ENCODE data around the gene DAAM2. TPM values are rescaled to one million over a fixed set of nuclear protein-coding genes. Genes with fewer than 3 reads are reported as not detected.

The DAAM2 gene
- polyA plus RNA-seq, 3 donors: not detected

GRCh38 chr6:39815356-39815755, 23.2 kb downstream of the DAAM2 start:
- H4K20me1 ChIP-seq (ENCODE audit: insufficient read depth, low read length): no peaks in the 10 kb centered on the region
- H3K36me3 Mint-ChIP-seq: no peaks in the 10 kb centered on the region
- H3K9me3 ChIP-seq (replicated peaks in 1 of 2; ENCODE audit: control insufficient read depth in 1 of 2, insufficient read depth in 1 of 2, low read length in 2 of 2): no peaks in the 10 kb centered on the region
- no peak overlapping the region for H3K4me3 Mint-ChIP-seq
- peaks cover 6% of the 10 kb centered on the region for H3K4me1 Mint-ChIP-seq
- no CpG with 5 or more reads among the region's 3 CpGs for WGBS (ENCODE audit: insufficient coverage)
- no peaks in the 10 kb centered on the region for H3K4me1 ChIP-seq (ENCODE audit: control insufficient read depth in 1 of 2, insufficient read depth in 2 of 2, low read length in 2 of 2)
- no peaks in the 10 kb centered on the region for H3K36me3 ChIP-seq (replicated peaks in 1 of 2; ENCODE audit: control insufficient read depth in 1 of 2, insufficient read depth in 2 of 2, low read length in 2 of 2)
- no peak overlapping the region for H3K27ac ChIP-seq (ENCODE audit: low read depth in 1 of 2, low read length in 2 of 2)
- no peaks in the 10 kb centered on the region for H3K27me3 ChIP-seq (ENCODE audit: control insufficient read depth in 2 of 2, insufficient read depth in 2 of 2, low read length in 2 of 2)
- H3K9ac ChIP-seq (ENCODE audit: insufficient read depth, low read length, poor library complexity, severe bottlenecking): no peak overlapping the region
- H3K27ac Mint-ChIP-seq: no peak overlapping the region
- H3K4me3 ChIP-seq (replicated peaks in 1 of 3; ENCODE audit: low read depth in 2 of 3, low read length in 3 of 3): no peak overlapping the region
- no peaks in the 10 kb centered on the region for H3K79me2 ChIP-seq (ENCODE audit: insufficient read depth, low read length)
- TF ChIP-seq, protein P1, sequence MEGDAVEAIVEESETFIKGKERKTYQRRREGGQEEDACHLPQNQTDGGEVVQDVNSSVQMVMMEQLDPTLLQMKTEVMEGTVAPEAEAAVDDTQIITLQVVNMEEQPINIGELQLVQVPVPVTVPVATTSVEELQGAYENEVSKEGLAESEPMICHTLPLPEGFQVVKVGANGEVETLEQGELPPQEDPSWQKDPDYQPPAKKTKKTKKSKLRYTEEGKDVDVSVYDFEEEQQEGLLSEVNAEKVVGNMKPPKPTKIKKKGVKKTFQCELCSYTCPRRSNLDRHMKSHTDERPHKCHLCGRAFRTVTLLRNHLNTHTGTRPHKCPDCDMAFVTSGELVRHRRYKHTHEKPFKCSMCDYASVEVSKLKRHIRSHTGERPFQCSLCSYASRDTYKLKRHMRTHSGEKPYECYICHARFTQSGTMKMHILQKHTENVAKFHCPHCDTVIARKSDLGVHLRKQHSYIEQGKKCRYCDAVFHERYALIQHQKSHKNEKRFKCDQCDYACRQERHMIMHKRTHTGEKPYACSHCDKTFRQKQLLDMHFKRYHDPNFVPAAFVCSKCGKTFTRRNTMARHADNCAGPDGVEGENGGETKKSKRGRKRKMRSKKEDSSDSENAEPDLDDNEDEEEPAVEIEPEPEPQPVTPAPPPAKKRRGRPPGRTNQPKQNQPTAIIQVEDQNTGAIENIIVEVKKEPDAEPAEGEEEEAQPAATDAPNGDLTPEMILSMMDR (IDR thresholded peaks at IDR 0.05): no peak
- H3K4me2 ChIP-seq (replicated peaks; ENCODE audit: extremely low read depth, low read length, poor library complexity, severe bottlenecking): no peak overlapping the region
- H2AFZ ChIP-seq (ENCODE audit: insufficient read depth, low read depth, low read length, poor library complexity, severe bottlenecking): no peak overlapping the region
- H3K27me3 Mint-ChIP-seq (ENCODE audit: low read depth in 3 of 3): peaks cover 2 to 11% (median 3%) of the 10 kb centered on the region in 3 donors
- H3K9me3 Mint-ChIP-seq: no peaks in the 10 kb centered on the region
- intact Hi-C loops (cut with micrococcal nuclease): no loop called here
- no peak for DNase-seq

DNA sequence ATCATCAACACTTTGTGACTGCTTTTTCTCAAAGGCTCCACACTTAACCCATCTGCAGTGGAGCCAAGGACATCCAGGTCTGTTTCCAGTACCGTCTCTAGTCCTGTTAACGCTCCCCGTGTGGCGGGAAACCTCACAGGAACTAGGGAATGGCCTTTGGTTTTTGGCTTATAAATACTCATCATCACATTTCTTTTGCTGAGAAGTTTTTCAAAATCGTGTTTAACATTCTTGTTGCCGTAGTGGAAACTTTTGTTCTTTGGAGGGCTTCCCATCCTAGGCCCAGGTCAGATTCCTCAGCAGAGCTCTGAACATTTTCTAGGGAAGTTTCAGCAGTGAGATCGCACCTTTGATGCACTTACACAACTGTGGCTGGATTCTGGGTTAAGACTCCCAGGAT, 24.6 kb downstream of the DAAM2 start:
- Histone ChIP-seq H3K27me3 (ENCODE audit: control insufficient read depth in 2 of 2, insufficient read depth in 2 of 2, low read length in 2 of 2) (no peaks in the 10 kb centered on the region), H3K4me3 (replicated peaks in 1 of 3; ENCODE audit: low read depth in 2 of 3, low read length in 3 of 3) (no peak overlapping the region), H3K9me3 (replicated peaks in 1 of 2; ENCODE audit: control insufficient read depth in 1 of 2, insufficient read depth in 1 of 2, low read length in 2 of 2) (no peaks in the 10 kb centered on the region), H3K4me1 (ENCODE audit: control insufficient read depth in 1 of 2, insufficient read depth in 2 of 2, low read length in 2 of 2) (no peaks in the 10 kb centered on the region), H3K27ac (ENCODE audit: low read depth in 1 of 2, low read length in 2 of 2) (no peak overlapping the region), H4K20me1 (ENCODE audit: insufficient read depth, low read length) (no peaks in the 10 kb centered on the region), H2AFZ (ENCODE audit: insufficient read depth, low read depth, low read length, poor library complexity, severe bottlenecking) (no peak overlapping the region), H3K9ac (ENCODE audit: insufficient read depth, low read length, poor library complexity, severe bottlenecking) (no peak overlapping the region), H3K36me3 (replicated peaks in 1 of 2; ENCODE audit: control insufficient read depth in 1 of 2, insufficient read depth in 2 of 2, low read length in 2 of 2) (no peaks in the 10 kb centered on the region), H3K4me2 (replicated peaks; ENCODE audit: extremely low read depth, low read length, poor library complexity, severe bottlenecking) (no peak overlapping the region), H3K79me2 (ENCODE audit: insufficient read depth, low read length) (no peaks in the 10 kb centered on the region)
- 100% methylated on average over 3 of the region's 7 CpGs for WGBS (ENCODE audit: insufficient coverage)
- H3K4me1 Mint-ChIP-seq: peaks cover 6% of the 10 kb centered on the region
- no peak for DNase-seq
- intact Hi-C loops (cut with micrococcal nuclease): no loop called here
- peaks cover 0 to 11% (median under 1%) of the 10 kb centered on the region in 3 donors for H3K27me3 Mint-ChIP-seq (ENCODE audit: low read depth in 3 of 3)
- no peak overlapping the region for H3K4me3 Mint-ChIP-seq
- no peak overlapping the region for H3K27ac Mint-ChIP-seq
- TF ChIP-seq, protein P1 (IDR thresholded peaks at IDR 0.05): no peak
- H3K9me3 Mint-ChIP-seq: no peaks in the 10 kb centered on the region
- H3K36me3 Mint-ChIP-seq: no peaks in the 10 kb centered on the region

Data from CD14-positive monocyte (primary cell).